Stimulated activated CD4-positive, alpha-beta T cell treated with anti-CD3 and anti-CD28 coated beads, Interleukin-1b, Interleukin-23, amount 100 ng/mL, for 48 hours (primary cell): ENCODE measurements around the gene PC.
"Not testable (repeated sequence)": the region's sequence is repeated elsewhere in the genome, so short reads cannot be mapped to it uniquely, and the experiment has no call there.

Experiments used
- DNase-seq: peaks from one replicate; pipeline ENCODE4 v3.0.0-alpha.2; 2020

PC gene

DNA sequence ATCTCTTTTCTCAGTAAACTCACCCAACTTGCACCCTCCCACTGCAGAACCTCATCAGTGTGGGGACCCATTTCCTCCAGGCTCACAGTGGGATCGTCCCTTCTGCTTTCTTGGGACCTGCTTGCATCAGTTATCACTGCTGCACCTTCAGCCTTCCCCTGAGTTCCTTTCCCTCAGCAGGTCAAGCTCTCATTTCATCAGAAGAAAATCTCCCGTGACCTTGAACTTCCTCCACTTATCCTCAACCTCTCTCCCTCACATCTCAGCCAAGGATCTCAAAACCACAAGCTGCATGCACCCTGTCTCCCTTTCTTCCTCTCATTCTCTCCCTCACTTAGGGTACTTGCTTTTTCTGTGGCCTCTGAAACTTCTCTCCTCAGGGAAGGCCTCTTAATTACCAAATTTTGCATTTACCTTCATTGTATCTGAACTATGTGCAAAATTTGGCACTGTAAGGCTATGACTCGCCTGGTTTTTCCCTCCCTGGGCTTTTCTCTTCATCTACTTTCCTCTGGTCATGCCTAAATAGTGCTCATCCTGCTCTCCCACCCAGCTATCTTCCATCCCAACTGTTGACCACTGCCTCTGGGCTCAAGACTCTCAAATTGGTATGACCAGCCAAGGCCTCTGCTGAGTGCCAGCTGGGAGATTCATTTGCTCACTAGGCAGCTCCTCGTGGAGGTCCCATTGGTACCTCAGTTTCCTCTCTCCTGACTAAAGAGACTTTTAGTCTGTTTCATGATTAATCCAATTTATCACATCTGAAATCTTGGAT, 117.7 kb downstream of the PC start:
- no peak for DNase-seq

- DNase-seq, result no peak
These were observed 122.3 kb downstream of the PC start for GRCh38 chr11:66835768-66836405.

DNA sequence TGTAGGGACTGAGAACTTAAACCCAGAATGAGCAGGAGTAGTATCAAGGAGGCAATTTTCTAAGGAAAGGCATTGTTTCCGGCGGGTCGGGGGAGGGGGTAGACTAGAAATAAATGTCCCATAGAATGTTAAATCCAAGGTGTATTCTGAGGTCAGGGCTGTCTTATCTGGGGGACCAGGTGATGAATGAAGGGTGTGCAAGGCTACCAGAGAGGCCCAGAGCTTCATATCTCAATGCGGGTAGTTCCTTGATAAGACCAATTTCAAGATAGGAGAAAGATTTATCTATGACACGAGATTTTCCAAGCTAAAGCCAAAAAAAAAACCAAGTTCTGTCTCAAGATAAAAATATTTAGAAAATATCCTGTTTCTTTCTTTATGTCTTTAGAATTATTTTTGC, 123.2 kb downstream of the PC start:
- no peak for DNase-seq

DNA sequence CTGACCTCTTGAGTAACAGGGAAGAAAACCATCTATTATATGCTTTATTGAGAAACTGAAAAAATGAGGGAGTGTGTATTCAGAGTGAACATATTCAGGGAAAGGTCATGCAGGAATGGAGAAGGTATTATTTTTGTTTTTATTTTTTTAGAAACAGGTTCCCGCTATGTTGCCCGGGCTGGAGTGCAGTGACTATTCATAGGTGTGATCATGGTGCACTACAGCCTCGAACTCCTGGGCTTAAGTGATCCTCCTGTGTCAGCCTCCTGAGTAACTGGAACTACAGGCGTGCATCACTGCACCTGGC, 123.7 kb downstream of the PC start:
- no peak for DNase-seq

GRCh38 chr11:66824573-66824972, 133.6 kb downstream of the PC start:
- not testable (repeated sequence) for DNase-seq

DNA sequence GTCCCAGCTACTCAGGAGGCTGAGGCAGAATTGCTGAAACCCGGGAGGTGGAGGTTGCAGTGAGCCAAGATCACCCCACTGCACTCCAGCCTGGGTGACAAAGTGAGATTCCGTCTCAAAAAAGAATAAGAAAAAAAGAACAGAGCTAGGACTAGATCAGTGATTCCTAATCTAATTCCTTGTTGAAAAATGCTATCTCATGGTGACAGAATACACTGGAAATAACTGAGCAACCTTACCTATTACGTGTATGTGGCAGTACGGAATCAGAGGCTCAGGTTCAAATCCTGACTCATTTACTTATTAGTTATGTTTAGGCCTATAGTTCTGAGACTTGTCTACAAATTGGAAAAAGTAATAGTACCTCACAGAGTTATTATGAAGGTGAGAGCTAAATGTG, 134.5 kb downstream of the PC start:
- no peak for DNase-seq

- no peak for DNase-seq
These were observed 137.3 kb downstream of the PC start for GRCh38 chr11:66820901-66821300.

- DNase-seq, result no peak
These were observed 137.8 kb downstream of the PC start for GRCh38 chr11:66820381-66820780.

GRCh38 chr11:66818231-66818955, 139.8 kb downstream of the PC start:
- no peak for DNase-seq

GRCh38 chr11:66815646-66816045, 142.5 kb downstream of the PC start:
- no peak for DNase-seq

DNA sequence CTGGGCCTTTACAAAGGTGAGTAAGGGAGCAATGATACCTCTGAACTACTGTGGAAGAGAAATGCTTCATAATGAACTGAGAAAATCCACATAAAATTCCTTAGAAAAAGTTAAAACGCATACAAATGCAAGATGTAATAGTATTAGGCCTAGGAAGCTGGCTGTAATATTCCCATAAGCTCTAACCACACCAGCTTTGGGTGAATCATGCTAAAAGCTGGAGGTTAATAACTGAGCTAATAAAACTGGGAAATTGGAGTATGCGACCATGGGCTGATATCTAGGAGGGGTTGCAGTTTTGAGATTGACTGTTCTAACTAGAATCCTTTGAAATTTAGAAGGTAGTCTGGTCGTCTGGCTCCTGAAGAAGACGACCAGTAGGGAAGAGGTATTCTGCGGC, 143.5 kb downstream of the PC start:
- DNase-seq, result no peak

- no peak for DNase-seq
These were observed 147.5 kb downstream of the PC start for GRCh38 chr11:66810576-66811185.

- DNase-seq, result no peak
These were observed 148.6 kb downstream of the PC start for GRCh38 chr11:66809592-66809991.

DNA sequence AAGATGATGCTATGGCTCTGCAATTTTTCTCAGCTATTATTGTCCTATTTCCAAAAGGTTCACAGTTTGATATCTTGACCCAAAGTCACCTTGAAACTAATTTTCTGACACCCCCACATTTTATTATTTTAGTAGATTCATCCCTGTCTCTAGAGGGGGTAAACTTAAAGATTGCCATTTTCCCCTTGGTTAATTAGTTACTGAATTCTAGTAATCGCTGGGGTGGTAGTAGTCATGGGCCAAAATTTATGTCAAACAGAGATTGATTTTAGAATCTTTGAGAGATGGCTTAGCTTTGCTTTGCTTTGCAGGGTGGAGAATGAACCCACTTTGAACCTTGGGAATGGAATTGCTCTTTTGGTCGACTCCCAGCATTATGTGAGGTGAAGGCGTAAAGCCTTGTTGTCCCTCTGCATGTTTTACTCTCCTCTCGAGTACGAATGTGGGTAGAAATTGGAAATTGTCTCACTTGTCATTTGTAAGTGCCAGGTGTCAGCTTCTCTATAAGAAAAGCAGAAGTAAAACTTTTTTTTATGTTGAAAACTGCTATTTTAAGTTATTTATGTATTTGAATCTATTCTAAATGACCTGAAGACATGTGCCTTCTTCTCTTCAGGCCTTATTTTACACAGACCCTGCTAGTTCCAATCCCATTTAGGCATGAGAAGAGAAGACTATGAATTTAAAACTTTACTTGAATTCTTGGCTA, 157.3 kb downstream of the PC start:
- no peak for DNase-seq

DNA sequence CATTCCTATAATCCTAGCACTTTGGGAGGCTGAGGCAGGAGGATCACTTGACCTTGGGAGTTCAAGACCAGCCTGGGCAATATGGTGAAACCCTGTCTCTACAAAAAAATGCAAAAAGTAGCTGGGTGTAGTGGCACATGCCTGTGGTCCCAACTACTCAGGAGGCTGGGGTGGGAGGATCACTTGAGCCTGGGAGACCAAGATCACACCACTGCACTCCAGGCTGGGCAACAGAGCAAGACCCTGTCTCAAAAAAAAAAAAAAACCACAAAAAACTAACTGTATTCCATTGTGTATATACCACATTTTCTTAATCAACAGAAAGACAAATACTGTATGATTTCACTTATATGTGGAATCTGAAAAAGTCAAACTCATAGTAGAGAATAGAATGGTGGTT, 158.4 kb downstream of the PC start:
- not testable (repeated sequence) for DNase-seq
